PC-3 (cell line): ENCODE measurements around the gene PTPRN2.

Experiments used
- EZH2 ChIP-seq: fragments of 300-600 bp; sonication (generic); IDR thresholded peaks from one replicate; pipeline ENCODE4 v1.6.1; 2017; ENCODE audit warnings: antibody characterized with exemption, mild to moderate bottlenecking, low read length; ENCODE audit not compliant: unreplicated experiment
- EZH2phosphoT487 ChIP-seq: fragments of 300-600 bp; sonication (generic); IDR thresholded peaks from 2 replicates; pipeline ENCODE4 v1.6.1; 2018; ENCODE audit warnings: mild to moderate bottlenecking, antibody characterized with exemption, low read length, borderline replicate concordance
- TF ChIP-seq, protein P1 (sequence below): fragments of 300-600 bp; sonication (generic); conservative IDR thresholded peaks from 2 replicates; pipeline ENCODE4 v1.5.1; 2017; ENCODE audit warnings: antibody characterized with exemption, low read depth, mild to moderate bottlenecking, low read length

DNA sequence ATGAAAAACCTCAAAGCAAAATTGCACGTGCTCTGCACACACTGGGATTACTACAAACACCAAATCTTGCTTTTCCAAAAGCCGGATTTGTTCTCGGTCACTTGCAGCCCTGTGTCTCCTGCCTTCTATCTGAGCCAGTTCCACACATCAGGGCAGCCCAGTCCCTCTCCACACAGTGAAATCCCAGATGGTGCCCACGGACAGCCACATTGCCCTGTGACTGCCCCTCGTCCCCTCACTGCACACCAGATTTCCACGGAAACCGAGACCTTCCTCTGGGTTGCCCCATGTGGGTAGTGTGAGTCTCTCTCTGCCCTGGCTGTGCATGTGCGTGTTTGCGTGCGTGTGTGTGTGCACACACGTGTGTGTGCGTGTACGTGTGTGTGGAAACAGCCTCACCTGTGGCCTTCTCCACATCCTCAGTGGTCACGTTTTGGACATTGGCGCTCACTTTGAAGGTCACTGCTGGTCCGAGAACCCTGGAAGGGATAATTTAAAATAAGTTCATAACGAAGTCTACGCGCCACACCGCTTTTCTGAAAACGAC, 506.7 kb downstream of the PTPRN2 start:
- TF ChIP-seq, protein P1, sequence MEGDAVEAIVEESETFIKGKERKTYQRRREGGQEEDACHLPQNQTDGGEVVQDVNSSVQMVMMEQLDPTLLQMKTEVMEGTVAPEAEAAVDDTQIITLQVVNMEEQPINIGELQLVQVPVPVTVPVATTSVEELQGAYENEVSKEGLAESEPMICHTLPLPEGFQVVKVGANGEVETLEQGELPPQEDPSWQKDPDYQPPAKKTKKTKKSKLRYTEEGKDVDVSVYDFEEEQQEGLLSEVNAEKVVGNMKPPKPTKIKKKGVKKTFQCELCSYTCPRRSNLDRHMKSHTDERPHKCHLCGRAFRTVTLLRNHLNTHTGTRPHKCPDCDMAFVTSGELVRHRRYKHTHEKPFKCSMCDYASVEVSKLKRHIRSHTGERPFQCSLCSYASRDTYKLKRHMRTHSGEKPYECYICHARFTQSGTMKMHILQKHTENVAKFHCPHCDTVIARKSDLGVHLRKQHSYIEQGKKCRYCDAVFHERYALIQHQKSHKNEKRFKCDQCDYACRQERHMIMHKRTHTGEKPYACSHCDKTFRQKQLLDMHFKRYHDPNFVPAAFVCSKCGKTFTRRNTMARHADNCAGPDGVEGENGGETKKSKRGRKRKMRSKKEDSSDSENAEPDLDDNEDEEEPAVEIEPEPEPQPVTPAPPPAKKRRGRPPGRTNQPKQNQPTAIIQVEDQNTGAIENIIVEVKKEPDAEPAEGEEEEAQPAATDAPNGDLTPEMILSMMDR: no peak
- TF ChIP-seq EZH2: no peak
- no peak for TF ChIP-seq EZH2phosphoT487
